Measurements from ENCODE around the gene RABEP1. TPM values are rescaled to one million over a fixed set of nuclear protein-coding genes. Genes with fewer than 3 reads are reported as not detected.

The RABEP1 gene
- total RNA-seq, 4 donors from 2014 or later = 14.9 to 59.7 (median 38.8) TPM

- H3K9me3 ChIP-seq = no peaks in the 10 kb centered on the region
- intact Hi-C loops (cut with DNase I; ENCODE audit: low total_unique reads) = no loop called here
- H3K36me3 ChIP-seq = no peaks in the 10 kb centered on the region
- H3K4me3 ChIP-seq = no peak overlapping the region
- no peaks in the 10 kb centered on the region for H3K27me3 ChIP-seq
- H3K4me1 ChIP-seq = no peaks in the 10 kb centered on the region
- TF ChIP-seq POLR2A (IDR thresholded peaks at IDR 0.05) (no peak), CTCF (IDR thresholded peaks at IDR 0.05) (no peak)
- no peak for DNase-seq
- H3K27ac ChIP-seq = no peak overlapping the region
Observed at GRCh38 chr17:5373112-5373511, 91.0 kb downstream of the RABEP1 start.

- H3K27ac ChIP-seq = no peak overlapping the region
- intact Hi-C loops (cut with DNase I; ENCODE audit: low total_unique reads) = no loop called here
- no peak overlapping the region for H3K4me3 ChIP-seq
- no peaks in the 10 kb centered on the region for H3K4me1 ChIP-seq
- no peaks in the 10 kb centered on the region for H3K36me3 ChIP-seq
- no peaks in the 10 kb centered on the region for H3K9me3 ChIP-seq
- no peaks in the 10 kb centered on the region for H3K27me3 ChIP-seq
- no peak for DNase-seq
- TF ChIP-seq POLR2A (IDR thresholded peaks at IDR 0.05) = no peak
- no peak for TF ChIP-seq CTCF (IDR thresholded peaks at IDR 0.05)
Observed at GRCh38 chr17:5378566-5379207, 96.6 kb downstream of the RABEP1 start.

- Histone ChIP-seq H3K9me3 (no peaks in the 10 kb centered on the region), H3K36me3 (no peaks in the 10 kb centered on the region), H3K27ac (no peak overlapping the region), H3K27me3 (no peaks in the 10 kb centered on the region), H3K4me3 (no peak overlapping the region), H3K4me1 (no peaks in the 10 kb centered on the region)
- TF ChIP-seq CTCF (IDR thresholded peaks at IDR 0.05) = no peak
- TF ChIP-seq POLR2A (IDR thresholded peaks at IDR 0.05) = no peak
- intact Hi-C loops (cut with DNase I; ENCODE audit: low total_unique reads) = no loop called here
- DNase-seq = no peak
Observed at GRCh38 chr17:5379351-5380107, 97.4 kb downstream of the RABEP1 start.

- H3K4me3 ChIP-seq = no peak overlapping the region
- intact Hi-C loops (cut with DNase I; ENCODE audit: low total_unique reads) = no loop called here
- no peaks in the 10 kb centered on the region for H3K27me3 ChIP-seq
- TF ChIP-seq POLR2A (IDR thresholded peaks at IDR 0.05) (no peak), CTCF (IDR thresholded peaks at IDR 0.05) (no peak)
- H3K36me3 ChIP-seq = no peaks in the 10 kb centered on the region
- no peak overlapping the region for H3K27ac ChIP-seq
- no peaks in the 10 kb centered on the region for H3K4me1 ChIP-seq
- DNase-seq = no peak
- H3K9me3 ChIP-seq = no peaks in the 10 kb centered on the region
Observed at GRCh38 chr17:5380491-5381135, 98.5 kb downstream of the RABEP1 start.

GRCh38 chr17:5381542-5381941 lies 99.5 kb downstream of the RABEP1 start:
- DNase-seq = no peak
- Histone ChIP-seq H3K36me3 (no peaks in the 10 kb centered on the region), H3K27ac (no peak overlapping the region), H3K27me3 (no peaks in the 10 kb centered on the region), H3K9me3 (no peaks in the 10 kb centered on the region), H3K4me3 (no peak overlapping the region), H3K4me1 (no peaks in the 10 kb centered on the region)
- intact Hi-C loops (cut with DNase I; ENCODE audit: low total_unique reads) = no loop called here
- TF ChIP-seq CTCF (IDR thresholded peaks at IDR 0.05) (no peak), POLR2A (IDR thresholded peaks at IDR 0.05) (no peak)

Data from uterus (tissue), 4 donors.